ENCODE measurements around the gene PRAMEF11.

DNA sequence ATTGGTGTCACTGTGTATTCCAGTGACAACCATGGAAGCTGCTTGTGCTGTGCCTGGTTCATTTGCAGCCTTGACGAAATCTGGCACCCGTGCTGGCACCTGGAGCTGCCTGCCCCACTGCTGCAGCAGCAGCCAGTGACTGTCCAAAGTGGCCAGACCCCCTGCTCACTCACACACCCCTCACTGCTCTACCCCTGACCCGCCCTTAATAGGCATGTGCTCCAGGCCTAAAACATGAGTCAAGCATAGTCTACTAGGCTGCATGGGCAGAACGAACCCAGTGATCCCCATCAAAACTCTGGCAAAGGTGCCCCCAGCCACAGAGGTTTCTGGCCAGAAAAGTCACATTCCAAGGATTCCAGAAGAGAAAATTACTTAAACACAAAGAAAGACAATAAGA, 32.3 kb downstream of the PRAMEF11 start:
- TF ChIP-seq POLR2AphosphoS5 (IDR thresholded peaks at IDR 0.05; ENCODE audit: low read depth, low read length) = no peak
- TF ChIP-seq NFYB (CRISPR knock-in tag; IDR thresholded peaks at IDR 0.05) = no peak
- TF ChIP-seq, protein P1, sequence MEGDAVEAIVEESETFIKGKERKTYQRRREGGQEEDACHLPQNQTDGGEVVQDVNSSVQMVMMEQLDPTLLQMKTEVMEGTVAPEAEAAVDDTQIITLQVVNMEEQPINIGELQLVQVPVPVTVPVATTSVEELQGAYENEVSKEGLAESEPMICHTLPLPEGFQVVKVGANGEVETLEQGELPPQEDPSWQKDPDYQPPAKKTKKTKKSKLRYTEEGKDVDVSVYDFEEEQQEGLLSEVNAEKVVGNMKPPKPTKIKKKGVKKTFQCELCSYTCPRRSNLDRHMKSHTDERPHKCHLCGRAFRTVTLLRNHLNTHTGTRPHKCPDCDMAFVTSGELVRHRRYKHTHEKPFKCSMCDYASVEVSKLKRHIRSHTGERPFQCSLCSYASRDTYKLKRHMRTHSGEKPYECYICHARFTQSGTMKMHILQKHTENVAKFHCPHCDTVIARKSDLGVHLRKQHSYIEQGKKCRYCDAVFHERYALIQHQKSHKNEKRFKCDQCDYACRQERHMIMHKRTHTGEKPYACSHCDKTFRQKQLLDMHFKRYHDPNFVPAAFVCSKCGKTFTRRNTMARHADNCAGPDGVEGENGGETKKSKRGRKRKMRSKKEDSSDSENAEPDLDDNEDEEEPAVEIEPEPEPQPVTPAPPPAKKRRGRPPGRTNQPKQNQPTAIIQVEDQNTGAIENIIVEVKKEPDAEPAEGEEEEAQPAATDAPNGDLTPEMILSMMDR (CRISPR knock-in tag; IDR thresholded peaks at IDR 0.05) = no peak
- TF ChIP-seq SETDB1 (CRISPR knock-in tag; IDR thresholded peaks at IDR 0.05; ENCODE audit: borderline replicate concordance) = no peak
- TF ChIP-seq, protein P2, sequence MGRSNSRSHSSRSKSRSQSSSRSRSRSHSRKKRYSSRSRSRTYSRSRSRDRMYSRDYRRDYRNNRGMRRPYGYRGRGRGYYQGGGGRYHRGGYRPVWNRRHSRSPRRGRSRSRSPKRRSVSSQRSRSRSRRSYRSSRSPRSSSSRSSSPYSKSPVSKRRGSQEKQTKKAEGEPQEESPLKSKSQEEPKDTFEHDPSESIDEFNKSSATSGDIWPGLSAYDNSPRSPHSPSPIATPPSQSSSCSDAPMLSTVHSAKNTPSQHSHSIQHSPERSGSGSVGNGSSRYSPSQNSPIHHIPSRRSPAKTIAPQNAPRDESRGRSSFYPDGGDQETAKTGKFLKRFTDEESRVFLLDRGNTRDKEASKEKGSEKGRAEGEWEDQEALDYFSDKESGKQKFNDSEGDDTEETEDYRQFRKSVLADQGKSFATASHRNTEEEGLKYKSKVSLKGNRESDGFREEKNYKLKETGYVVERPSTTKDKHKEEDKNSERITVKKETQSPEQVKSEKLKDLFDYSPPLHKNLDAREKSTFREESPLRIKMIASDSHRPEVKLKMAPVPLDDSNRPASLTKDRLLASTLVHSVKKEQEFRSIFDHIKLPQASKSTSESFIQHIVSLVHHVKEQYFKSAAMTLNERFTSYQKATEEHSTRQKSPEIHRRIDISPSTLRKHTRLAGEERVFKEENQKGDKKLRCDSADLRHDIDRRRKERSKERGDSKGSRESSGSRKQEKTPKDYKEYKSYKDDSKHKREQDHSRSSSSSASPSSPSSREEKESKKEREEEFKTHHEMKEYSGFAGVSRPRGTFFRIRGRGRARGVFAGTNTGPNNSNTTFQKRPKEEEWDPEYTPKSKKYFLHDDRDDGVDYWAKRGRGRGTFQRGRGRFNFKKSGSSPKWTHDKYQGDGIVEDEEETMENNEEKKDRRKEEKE (IDR thresholded peaks at IDR 0.05) = no peak
- TF ChIP-seq ZSCAN30 (CRISPR knock-in tag; IDR thresholded peaks at IDR 0.05) = no peak
- TF ChIP-seq, protein P3, sequence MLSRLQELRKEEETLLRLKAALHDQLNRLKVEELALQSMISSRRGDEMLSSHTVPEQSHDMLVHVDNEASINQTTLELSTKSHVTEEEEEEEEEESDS (CRISPR knock-in tag; IDR thresholded peaks at IDR 0.05; ENCODE audit: borderline replicate concordance) = no peak
